ENCODE measurements around the gene FHIT.

Gene FHIT

GRCh38 chr3:59772416-59773408 is 1478.5 kb downstream of the FHIT start:
- no peak for DNase-seq (ENCODE audit: low read depth in 2 of 2)

GRCh38 chr3:59771768-59772181 is 1479.5 kb downstream of the FHIT start:
- peak; percentile 59 to 61 for DNase-seq (ENCODE audit: low read depth in 2 of 2)

GRCh38 chr3:59769127-59769750 is 1482.0 kb downstream of the FHIT start:
- no peak for DNase-seq (ENCODE audit: low read depth in 2 of 2)

GRCh38 chr3:59766200-59766872 is 1484.9 kb downstream of the FHIT start:
- DNase-seq (ENCODE audit: low read depth in 2 of 2) = peak; percentile 93

- DNase-seq (ENCODE audit: low read depth in 2 of 2) = peak; percentile 36 to 39
Measured at GRCh38 chr3:59764171-59764570, 1487.1 kb downstream of the FHIT start.

GRCh38 chr3:59762941-59763340 is 1488.3 kb downstream of the FHIT start:
- DNase-seq (ENCODE audit: low read depth in 2 of 2) = no peak

GRCh38 chr3:59759298-59760031 is 1491.8 kb downstream of the FHIT start:
- no peak for DNase-seq (ENCODE audit: low read depth in 2 of 2)

- DNase-seq (ENCODE audit: low read depth in 2 of 2) = no peak
Measured at GRCh38 chr3:59758672-59759071, 1492.6 kb downstream of the FHIT start.

GRCh38 chr3:59756934-59757333 is 1494.3 kb downstream of the FHIT start:
- no peak for DNase-seq (ENCODE audit: low read depth in 2 of 2)

- no peak for DNase-seq (ENCODE audit: low read depth in 2 of 2)
Measured at GRCh38 chr3:59754456-59755129, 1496.7 kb downstream of the FHIT start.

GRCh38 chr3:59753808-59754450 is 1497.3 kb downstream of the FHIT start:
- no peak for DNase-seq (ENCODE audit: low read depth in 2 of 2)

- no peak for DNase-seq (ENCODE audit: low read depth in 2 of 2)
Measured at GRCh38 chr3:59752925-59753324, 1498.3 kb downstream of the FHIT start.

GRCh38 chr3:59751606-59752005 is 1499.6 kb downstream of the FHIT start:
- no peak for DNase-seq (ENCODE audit: low read depth in 2 of 2)

- no peak for DNase-seq (ENCODE audit: low read depth in 2 of 2)
Measured at GRCh38 chr3:59750391-59750790, 1500.9 kb downstream of the FHIT start.

GRCh38 chr3:59749291-59749690 is 1502.0 kb downstream of the FHIT start:
- DNase-seq (ENCODE audit: low read depth in 2 of 2) = no peak

- DNase-seq (ENCODE audit: low read depth in 2 of 2) = no peak
Measured at GRCh38 chr3:59746585-59746984, 1504.7 kb downstream of the FHIT start.

GRCh38 chr3:59737241-59737640 is 1514.0 kb downstream of the FHIT start:
- DNase-seq (ENCODE audit: low read depth in 2 of 2) = no peak

- DNase-seq (ENCODE audit: low read depth in 2 of 2) = no peak
Measured at GRCh38 chr3:59734061-59734460, 1517.2 kb downstream of the FHIT start.

- DNase-seq (ENCODE audit: low read depth in 2 of 2) = no peak
Measured at GRCh38 chr3:59733041-59733809, 1518.0 kb downstream of the FHIT start.

- no peak for DNase-seq (ENCODE audit: low read depth in 2 of 2)
Measured at GRCh38 chr3:59731943-59732342, 1519.3 kb downstream of the FHIT start.

Data from fibroblast of skin of left biceps (primary cell).